HG02981 (cell line): ENCODE data around the gene MSL3B.

Experiments used
- ATAC-seq: cut with Tn5 transposase; IDR thresholded peaks from one replicate; pipeline ENCODE4 v1.9.1; 2021; ENCODE audit warnings: mild to moderate bottlenecking, moderate library complexity; ENCODE audit not compliant: unreplicated experiment

Gene MSL3B

GRCh38 chr2:233853883-233854240, 14.3 kb downstream of the MSL3B start:
- no peak for ATAC-seq

GRCh38 chr2:233853353-233853752, 14.8 kb downstream of the MSL3B start:
- no peak for ATAC-seq

DNA sequence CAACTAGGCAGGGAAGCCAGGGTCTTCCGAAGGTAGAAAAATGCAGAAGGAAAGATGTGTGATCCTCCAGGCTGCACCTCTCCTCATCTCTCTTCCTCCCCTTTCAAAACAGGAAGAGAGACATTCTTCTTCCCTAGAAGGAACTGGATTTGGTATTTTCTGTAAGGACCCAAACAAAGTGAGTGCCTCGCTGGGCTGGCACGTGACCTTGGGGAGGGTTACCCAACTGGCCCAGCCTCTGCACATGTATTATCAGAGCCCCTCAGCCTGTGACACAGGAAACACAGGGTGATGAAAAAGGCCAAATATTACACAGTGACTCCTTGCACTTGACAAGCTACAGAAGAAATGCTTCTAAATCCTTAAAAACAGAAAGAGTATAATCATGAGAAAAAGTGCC, 16.1 kb downstream of the MSL3B start:
- ATAC-seq, result no peak

GRCh38 chr2:233851169-233851568, 17.0 kb downstream of the MSL3B start:
- no peak for ATAC-seq

DNA sequence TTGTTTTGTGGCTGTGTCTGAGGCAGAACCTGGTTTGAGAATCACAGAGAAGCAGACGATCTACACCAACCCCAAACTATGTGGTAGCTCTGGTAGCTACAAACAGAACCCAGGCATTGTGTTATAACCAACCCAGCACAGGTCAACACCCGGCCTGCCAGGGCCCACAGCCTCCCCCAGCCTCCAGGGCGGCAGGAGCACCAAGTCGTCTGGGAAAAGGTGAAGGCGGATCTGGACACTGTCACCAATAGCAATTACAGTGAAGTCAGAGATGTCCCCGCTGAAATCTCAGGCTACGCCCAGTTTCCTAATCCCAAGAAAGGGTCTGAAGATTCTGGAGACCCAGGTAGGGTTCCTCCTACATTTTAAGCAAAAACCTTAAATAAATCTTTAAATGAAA, 17.4 kb downstream of the MSL3B start:
- no peak for ATAC-seq

DNA sequence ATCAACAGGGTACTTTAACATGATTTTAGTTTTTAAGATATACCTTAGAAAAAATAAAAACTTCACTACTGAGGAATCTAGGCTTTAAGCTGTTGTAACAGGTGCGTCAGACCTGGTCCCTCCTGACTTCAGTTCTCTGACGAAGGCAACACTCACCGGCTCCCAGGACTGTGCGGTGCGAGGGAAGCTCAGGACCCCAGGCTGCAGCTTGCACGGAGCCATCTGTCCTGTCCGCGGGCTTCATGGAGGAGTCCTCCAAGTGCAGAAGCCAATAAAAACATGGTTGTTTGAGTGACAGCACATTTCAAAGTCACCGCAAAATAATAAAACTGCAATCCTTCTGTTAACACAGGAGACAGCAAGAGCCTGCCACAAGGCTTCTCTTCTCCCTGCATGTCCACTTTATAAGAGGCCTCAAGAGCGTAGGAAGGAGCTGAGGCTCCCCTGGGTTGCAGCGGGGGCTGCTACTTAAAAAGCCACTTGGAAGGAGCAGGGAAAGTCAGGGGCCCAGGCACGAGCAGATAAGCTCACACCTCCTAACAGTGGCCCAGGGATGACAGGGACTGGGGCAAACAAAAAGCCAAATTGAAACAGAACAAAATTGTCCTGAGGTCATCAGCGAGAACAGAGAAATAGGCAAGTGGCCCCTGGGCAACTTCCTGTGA, 18.4 kb downstream of the MSL3B start:
- ATAC-seq, result no peak

DNA sequence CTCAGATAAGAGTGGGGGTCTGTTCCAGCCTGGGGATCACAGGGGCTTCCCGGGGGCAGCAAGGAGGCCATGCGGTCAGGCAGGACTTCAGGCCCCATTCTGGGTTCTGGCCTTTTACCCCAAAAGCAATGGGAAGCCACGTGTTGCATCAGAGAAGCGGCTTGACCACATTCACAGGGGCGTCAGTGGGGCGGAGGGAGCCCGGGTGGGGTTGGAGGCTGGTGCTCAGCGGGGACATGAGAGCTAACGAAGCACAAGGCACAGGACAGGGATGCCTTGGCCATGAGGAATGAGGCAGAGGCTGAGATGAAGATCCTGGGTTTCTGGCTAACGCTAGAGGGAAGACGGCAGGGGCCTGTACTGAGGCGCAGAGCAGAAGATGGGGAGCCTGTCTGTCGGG, 19.9 kb downstream of the MSL3B start:
- no peak for ATAC-seq

DNA sequence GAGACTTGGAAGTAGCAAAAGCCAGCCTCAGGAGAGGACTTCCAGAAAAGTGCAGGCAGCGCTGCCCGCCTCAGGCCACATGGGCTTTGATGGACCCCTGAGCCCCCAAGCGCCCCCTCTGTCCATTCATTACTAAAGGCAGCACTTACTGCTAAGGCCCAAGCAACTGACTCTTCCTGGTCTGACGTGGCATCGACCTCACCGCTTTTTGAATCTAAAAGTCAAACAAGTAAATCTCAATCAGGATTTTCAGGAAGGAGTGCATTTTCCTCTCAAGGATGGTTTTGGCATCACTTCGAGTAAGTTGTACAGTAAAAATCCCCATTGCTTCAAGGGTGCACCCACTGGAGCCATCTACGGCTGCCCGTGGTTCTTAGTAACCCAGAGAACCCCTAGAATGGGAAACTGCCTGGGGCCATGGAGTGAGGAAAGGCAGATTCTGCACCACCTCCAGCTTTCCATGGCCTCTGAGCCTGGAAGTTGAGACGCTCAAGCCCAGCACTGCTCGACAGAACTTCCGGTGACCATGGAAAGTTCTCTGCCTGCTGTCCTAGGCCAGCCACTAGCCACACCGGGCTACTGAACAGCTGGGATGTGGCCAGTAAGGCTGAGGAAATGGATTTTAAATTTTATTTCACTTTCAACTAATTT, 20.8 kb downstream of the MSL3B start:
- no peak for ATAC-seq

- ATAC-seq, result no peak
These were observed 21.6 kb downstream of the MSL3B start for GRCh38 chr2:233846387-233847247.

DNA sequence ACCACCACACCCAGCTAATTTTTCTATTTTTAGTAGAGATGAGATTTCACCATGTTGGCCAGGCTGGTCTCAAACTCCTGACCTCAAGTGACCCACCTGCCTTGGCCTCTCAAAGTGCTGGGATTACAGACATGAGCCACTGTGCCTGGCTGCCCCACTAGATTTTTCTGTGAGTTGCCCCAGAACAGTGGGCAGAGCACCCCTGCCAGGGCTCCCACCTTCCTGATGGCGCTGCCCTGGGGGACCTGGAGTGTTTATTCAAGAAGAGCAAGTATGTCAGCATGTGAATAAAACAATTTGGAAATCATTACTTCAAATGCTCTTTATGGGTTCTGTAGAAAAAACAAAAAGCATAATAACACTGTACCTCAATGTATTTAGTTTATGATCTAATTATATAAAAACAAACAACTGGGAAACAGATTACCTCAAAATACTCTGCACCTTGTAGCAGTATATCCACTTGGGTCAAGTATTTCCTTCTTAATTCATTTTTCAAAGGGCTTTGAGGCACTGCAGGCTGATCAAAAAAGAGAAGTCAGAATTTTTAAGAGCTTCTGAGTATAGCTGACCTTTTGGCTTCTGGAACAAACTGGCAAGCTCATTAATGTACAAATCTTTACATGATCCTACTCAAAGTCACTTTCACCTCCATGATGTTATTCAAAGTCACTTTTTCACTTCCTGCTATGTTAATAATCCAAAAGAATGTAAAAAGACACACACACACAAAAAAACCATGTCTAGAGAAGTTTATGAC, 22.7 kb downstream of the MSL3B start:
- ATAC-seq, result no peak

- no peak for ATAC-seq
These were observed 23.4 kb downstream of the MSL3B start for GRCh38 chr2:233844836-233845235.

- no peak for ATAC-seq
These were observed 23.9 kb downstream of the MSL3B start for GRCh38 chr2:233844064-233844807.

- no peak for ATAC-seq
These were observed 27.0 kb downstream of the MSL3B start for GRCh38 chr2:233841183-233841582.

GRCh38 chr2:233840520-233840919, 27.7 kb downstream of the MSL3B start:
- no peak for ATAC-seq

- no peak for ATAC-seq
These were observed 28.8 kb downstream of the MSL3B start for GRCh38 chr2:233839447-233839820.

- ATAC-seq, result no peak
These were observed 29.3 kb downstream of the MSL3B start for GRCh38 chr2:233838726-233839446.

- no peak for ATAC-seq
These were observed 29.9 kb downstream of the MSL3B start for GRCh38 chr2:233838251-233838650.

DNA sequence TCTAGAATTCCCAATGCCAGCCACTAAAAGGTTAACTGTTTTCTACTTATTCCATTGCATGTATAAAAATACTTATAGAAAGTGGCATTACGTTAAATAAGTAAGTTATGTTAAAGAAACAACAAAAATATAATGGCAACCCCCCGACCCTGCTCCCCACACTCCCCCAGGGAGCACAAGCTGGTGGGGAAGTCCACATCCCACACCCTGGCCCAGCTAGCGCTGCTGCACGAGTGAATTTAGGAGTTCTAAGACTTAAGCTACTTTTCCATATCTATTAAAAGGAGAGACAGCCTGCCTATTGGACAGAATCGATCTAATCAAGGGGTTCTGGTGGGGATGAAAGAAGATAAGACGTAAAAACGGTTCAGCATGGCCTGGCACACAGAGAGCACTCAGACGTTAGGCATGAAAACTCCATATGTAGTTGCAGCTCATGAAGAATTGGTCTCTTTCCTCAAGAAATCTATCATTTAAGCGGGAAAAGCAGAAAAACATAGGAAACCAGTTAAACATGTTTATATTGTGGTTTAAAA, 30.4 kb downstream of the MSL3B start:
- ATAC-seq, result no peak

- no peak for ATAC-seq
These were observed 31.8 kb downstream of the MSL3B start for GRCh38 chr2:233836359-233836758.
